GM19240 (cell line): ENCODE measurements around the gene WLS.

Experiments used
- DNase-seq: peaks from one replicate; pipeline ENCODE4 v3.0.0; 2011; ENCODE audit warnings: low spot score; ENCODE audit not compliant: insufficient read length

The WLS gene

DNA sequence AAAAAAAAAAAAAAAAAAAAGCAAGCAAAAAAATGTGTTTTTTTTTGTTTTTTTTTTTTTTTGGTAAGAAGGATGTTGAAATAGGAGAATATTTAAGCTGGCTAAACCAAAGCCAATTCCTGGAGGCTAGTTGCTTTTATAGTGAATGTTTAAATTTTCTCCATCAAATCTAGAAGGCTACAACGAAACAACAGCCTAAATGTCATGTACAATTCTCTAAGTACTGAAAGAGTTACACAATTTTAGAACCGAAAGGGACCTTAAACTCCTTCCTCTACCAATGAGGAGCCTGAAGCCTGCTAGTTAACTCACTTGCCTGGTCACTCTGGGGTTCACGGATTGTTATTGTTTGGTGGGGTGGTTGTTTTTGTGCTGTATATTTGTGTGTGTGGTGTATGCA, 3.5 kb downstream of the WLS start:
- no peak for DNase-seq

DNA sequence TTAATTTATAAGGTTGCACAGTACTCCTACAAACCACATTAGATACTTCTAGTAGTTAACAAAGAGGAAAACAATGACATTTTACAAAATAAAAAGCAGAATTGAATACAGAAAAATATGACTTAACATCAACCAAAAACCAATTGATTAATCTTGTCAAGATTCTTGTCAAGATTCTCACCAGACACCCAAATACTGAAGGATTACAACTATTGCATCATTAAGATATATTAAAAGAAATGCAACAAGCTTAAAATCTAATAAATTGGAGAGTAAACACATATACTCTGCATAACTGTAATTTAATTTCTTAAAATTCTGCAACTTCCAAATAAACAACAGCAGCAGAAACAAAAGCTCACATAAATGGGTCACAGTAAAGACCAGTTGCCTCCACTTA, 4.7 kb downstream of the WLS start:
- DNase-seq = no peak

DNA sequence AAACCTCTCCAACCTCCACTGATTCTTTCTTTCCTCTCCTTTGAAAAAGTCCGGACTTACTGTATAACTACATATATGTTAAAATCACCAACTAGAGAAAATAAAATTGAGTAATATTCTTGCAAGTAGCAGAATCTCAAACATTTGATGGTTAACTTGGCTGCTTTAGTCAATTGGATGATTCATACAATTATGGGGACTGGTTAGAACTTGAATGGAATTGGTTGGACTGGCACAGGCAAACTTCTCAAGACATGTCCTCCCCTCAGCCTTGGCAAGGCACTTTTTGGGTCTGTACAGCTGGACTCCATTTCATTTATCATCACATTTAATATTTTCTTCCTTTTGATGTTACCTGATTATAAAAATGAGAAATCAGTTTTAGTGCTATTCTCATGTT, 6.5 kb downstream of the WLS start:
- DNase-seq = no peak

DNA sequence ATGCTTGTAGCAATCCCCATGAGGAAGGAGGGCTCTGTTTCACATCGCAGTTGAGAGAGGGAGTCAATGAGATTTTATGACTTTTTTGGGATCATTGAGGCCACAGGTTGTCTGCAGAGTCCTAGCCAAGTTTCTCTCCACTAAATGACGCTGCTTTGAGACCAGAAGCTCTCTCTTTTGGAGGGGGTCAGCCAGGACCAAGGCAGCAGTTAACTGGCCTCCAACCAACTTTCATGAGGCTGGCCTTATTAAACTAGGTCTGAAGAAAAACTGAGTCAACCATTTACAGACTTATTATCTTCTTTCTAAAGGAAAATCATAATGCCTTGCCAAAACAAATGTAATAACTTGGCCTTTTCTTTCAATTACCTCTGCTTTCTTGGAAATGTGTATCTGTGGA, 8.6 kb downstream of the WLS start:
- no peak for DNase-seq

DNA sequence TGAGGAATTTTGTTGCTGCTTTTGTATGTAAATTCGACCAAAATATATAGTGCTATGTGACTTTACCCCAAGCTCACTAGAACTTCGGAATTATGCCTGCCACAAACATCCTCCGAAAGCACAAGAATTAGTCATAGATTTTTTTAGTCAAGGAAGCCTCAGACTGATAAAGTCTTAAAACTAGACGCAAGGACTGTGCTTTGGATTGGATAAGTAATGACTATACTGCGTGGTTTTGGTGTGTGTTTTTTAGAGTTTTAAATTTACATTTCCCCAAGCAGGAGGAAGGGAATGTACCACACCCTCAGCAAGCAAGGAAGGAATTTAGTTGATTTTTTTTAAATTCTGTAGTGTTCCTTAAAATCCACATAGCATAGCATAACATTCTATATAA, 10.3 kb downstream of the WLS start:
- no peak for DNase-seq

DNA sequence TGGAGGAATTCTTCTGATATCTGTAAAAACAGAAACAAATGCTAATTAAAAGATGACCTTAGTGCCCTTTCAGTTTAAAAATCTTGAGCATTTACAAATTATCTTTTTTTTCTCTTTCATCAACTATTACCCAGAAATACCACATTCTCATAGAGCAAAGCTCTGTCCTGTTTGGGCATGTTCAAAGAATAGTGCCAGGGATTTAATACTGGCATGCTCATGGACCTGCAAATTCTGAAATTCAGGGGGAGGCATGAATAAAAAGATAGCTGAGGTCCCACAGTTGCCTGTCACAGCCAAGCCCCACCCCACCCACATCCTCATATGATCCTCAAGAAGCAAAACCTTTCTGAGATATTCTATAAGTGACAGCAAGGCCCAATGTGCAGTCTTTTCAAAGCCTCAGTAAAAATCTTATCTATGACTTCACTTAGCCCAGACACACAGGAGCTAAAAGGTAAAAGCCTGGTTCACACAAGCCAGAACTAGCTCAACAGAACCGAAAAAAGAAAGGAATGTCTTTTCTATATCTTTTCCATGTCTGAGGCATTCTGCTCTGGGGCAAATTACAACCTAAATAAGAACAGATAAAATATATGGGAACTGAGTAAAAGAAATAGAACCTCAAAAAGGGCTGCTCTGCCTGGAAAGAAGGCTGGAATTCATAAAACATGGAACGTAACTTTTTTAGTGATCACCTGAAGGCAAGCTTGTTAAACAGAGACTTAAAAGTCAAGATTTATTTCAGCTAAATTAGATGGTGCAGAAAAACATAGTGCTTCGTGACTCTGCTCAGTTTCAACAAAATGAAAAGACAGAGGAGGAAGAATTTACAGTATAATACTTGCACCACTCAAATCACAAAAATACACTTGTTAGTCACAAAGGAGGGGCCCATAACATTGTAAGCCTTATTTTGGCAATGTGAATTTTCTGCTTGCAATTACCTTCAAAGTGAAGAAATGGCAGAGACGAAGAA, 11.0 kb downstream of the WLS start:
- no peak for DNase-seq

DNA sequence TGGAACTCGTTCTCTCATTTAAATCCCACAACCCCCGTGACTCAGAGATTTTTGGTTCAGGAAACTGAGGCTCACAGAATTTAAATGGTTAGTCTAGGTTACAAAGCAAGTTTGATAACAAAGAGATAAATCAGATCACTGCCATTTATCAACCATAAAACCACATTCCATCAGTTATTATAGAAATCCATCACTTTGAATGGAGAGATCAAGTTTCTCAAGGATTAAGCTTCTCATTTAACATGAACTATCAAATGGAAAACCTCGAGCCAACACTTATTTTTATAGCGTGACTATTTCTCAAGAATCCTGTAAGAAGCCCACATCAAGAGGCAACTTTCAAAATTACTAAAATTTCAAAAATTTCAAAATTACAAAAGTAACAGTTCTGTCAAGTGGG, 11.9 kb downstream of the WLS start:
- no peak for DNase-seq

DNA sequence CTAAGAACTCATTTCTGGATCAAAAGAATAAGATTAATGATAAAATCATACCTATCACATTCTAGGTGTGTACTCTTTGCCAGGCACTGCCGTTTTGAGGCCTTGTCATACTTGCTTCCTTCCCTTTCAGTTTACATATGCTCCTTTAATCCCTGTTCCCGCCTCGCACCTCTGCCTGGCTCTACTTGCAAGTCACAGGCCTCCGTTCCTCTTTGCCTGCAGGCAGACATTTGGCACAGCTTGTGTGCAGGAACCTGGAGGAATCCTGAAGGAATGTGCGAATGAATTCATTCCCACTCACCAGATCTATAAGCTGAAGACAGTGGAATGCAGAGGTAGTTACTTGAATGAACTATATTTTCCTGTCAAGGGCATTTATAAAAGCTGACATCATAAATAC, 13.8 kb downstream of the WLS start:
- DNase-seq = no peak

DNA sequence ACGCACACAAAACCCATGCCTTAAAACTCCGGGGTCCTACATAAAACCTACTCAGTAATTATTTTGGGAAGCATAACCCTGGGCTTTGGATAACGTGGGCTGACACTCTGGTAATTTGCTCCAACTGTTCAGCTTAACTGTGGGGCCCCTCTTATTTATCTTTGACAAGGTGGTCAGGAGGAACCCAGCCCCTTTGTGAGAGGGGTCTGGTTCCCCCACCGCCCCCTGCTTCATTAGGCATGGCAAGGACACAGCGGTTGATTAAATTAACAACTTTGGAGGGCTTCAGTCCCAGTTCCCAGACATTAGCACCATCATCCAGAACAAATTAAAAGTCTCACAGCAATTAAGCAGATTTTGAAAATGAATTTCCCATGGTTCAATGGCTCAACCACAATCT, 14.7 kb downstream of the WLS start:
- no peak for DNase-seq

DNA sequence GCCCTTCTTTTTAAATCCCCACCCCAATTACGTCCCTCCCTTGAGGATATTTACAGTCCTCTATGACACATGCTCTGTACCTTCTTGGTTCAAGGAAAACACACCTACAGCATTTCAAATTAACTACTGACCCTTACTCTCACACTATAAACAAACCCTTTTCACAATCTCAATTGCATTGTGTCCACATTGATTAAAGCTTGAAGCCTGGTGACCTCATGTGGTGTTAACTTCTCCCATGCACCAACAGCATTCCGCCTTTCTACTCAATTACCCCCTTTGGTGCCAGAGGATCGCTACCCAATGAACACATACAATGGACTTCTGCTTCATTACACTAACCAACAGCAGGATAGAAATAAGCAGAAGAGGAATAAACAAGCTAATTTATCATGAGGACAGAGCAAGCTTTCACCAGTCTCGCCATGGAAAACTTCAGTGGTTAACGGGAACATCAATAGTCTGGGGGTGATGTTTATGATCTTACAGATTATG, 15.2 kb downstream of the WLS start:
- DNase-seq = no peak

DNA sequence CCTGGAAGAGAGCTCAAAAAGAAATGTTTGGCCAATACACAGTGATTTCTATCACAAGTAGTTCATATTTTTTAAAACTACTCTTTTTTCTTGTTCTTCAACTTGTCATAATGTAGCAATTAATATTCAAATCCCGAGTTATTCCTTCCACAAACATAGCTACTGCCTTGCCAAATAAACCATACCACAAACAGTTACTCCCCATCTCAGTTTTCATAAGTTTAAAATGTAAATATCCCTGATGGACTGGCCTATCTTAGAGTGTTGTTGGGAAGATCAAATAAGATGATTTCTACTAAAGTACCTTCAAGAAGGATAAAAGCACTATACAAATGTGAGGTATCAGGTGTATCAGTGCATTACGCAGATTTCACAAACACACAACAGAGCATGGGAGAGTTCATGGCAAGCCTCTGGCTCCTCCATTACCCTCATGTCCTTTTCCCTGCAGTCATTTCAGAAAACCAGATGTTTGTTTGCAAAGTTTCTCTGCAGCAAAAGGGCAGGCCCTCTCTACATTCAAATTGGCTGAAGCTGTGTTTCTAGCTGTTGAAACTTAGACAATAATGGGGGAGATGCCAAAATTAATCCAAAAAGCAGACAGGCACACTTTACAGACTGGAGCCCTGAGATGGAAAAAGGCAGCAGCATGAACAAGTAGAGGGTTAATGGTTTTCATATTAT, 16.1 kb downstream of the WLS start:
- no peak for DNase-seq

DNA sequence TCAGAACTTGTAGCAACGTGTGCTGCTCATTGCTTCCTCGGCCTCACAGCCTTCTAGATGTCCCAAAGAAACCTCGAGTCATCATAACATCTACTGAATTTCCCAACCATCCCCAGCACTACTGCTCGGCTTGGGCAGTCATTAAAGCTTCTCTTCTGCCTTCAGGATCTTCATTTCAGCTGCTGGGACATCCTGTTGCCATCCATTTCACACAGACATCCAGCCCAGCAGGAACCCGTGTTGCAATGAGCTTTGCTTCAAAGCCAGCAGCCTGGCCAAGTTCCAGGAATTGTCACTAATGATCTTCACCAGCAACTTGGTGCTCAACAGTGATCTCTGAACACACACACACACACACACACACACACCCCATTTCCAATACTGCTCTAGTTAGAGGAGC, 18.5 kb downstream of the WLS start:
- DNase-seq = no peak

DNA sequence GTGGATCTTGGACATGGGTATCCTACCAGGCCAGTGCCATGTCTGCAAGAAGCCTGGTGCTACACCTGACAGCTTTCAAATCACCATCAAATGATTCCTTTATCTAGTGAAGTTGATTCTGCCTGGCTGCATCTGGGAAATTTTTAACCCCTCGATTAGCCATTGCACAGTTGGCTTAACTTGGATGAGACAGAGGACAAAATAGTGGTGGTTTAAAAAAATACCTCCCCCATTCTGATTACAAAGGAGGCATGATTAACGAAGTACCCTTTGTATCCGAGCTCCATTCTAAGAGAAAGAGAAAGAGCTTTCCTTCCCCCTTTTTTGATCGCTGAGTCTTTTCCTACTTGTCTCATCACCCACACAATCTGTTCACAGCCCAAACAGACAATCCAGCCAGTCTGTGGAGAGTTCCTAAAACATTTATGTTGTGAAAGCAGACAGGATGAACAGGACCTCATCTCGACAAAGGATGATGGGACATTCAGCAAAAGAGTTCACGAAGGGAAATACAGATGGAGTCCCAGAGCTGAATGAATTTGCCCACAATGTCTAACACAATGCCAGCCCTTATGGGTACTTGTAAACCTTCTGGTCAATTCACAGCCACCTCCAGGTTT, 20.5 kb downstream of the WLS start:
- no peak for DNase-seq

DNA sequence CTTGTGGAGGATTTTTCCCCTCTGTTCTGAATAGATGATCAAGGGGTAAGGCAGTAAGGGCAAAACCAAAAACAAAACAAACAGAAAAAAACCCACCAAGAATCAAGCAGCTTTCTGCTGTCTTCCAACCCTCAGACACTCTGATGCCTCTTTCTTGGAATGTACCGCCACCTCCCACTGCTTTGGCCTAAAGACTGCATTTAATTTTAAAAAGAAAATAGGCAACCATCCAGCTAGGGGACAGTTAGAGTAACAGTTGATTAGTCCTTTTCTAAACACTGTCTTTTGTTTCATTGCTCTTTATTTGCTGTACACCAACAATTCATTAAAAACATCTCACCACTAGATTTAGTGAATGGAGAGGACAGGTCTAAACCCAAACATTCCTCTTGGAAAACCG, 21.5 kb downstream of the WLS start:
- no peak for DNase-seq

DNA sequence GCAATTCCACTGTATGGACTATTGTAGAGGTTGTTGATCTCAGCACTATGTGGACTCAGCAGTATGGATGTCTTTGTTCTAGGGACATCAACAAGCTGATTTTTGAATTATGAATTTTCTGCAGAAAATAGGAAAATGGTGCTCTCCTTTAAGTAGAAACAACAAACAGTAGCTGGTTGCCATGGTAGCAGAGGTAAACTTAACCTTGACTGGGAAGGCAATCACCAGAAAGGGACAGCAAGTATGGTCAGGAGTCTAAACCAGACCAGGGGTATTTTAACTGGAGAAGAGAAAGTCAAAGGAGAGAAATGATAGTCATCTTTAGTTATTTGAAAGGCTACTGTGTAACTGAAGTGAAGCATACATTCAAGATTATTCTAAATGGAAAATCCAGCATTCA, 22.3 kb downstream of the WLS start:
- no peak for DNase-seq

DNA sequence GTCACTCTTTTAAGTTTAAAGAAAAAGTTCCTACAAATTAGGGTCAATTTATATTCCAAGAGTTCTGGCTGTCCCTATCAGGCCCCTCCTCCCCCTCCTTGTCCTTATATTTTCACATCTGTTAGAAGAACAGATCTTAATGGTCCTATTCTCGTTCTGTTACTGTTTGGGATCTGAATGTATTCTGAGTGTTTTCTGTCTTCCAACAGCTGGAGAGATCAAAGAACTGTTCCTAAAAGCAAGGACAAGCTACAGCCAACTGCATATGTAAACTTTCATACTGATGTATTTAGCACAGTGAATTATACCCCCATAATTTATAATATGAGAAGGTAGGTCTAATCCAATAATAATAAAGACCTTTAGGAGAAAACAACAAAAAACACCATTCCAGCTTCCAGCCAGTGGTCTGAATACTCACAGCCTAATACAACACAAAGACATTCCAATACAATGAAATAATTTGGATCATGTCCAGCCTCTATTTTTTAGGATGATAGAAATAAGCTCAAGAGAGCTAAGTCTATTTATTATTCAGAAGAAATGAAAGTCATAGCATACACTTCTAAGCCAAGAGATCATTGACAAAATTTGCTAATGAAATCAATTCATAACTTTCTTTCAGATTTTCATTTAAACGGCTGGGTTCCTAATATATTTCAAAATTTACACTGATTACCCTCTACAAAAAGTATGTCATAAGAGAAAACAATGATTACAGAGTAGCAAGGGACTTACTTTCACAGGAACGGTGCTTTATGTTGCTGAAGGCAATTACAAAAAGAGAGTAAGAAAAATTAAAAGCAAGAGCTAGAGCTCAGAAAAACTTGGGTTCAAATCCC, 25.3 kb downstream of the WLS start:
- no peak for DNase-seq

DNA sequence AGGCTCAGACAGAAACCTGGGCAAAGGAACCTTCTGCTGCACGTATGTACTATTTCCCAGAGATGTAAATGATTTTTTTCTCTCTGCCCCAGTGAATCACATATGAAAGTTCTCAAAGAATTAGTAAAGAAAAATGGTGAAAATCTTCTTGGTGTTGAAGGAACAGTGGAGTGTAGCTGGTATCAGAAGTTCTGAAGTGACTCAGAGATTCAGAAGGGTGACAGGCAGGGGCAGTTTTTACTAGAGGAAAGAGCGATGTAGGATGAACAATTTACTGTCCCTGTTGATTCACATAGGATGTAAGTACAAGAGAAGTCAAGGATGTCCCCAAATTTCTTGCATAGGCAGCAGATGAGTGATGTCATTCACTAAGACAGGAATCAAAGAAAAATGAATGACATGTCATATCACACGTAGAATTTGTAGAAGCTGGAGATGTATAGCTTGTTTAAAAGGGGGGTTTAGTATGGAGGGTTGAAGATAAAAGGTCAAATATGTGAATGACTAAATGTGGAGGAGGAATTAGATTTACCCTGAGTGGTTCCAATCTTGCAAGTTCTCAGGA, 26.4 kb downstream of the WLS start:
- DNase-seq = no peak

DNA sequence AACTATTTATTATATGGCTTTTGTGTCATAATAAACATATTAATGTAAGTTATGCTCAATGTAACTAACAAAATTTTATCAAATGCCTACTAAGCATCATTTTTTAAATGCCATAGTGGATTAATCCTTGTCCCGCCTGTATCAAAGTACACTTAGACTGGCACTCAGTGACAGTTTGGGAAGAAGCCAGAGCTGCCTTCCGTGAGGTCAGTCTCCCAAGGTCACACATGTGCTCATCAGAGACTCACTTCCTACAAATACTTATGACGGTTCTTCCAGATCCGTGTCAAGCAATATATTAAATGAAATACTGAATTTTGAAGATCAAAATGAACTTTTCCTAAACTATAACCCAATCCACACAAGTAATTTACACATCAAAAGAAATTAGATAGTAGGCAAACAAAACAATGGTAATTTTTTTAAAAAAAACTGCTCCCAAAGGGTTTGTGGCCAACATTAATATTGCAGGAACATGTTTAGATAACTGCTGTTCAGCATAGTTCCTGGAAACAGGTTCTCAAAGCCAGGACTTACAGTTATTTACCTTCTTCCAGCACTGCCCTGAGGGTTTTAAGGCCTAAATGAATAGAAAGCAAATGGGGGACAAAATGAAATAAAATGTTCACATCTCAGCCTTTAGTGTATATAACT, 27.2 kb downstream of the WLS start:
- no peak for DNase-seq

DNA sequence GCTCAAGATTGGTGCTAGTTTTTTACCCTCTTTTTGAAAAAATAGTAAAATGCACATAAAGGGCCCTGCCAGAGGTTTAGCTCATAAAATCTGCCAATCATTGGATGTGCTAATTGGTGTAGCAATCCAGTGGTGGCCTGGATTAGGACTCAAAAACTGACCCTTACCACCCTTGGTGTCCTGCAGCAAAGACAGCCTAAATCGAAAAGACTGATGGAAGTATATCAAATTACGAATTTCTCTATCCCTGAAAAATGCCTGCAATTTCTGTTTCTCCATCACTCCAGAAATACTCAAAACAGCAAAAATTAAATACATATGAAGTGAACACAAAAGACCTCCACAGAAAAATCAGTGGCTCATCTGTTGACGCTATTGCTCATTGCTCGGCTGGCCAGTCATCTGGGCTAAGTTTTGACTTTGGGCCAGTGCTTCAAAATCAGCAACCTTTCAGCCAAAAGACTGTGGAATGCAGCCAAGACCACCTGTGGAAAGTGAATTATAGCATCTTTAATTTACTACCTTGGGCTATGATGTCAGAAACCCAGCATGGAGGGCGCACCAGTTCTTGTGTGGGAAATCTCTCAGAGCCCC, 30.0 kb downstream of the WLS start:
- DNase-seq = no peak
